Endothelial cell of umbilical vein (primary cell): ENCODE measurements around the gene WDR43. TPM values are rescaled to one million over a fixed set of nuclear protein-coding genes. Genes with fewer than 3 reads are reported as not detected.

ENCODE experiments used
- BruUV-seq: library from RNA; stranded (reverse); fragments of 400-500 nt; replicated peaks from 2 replicates; lab custom pipeline; 2021; lab: Mats Ljungman, UMichigan
- CTCF ChIA-PET: fragments of 300-600, 350-600 bp; sonication (Branson Sonifier 250); formaldehyde crosslinking; loops from one replicate; lab custom pipeline; 2021; ENCODE audit warnings: antibody characterized with exemption, inconsistent platforms; lab: Charles Lee
- POLR2A ChIA-PET: fragments of 300-600, 350-600 bp; sonication (Branson Sonifier 250); formaldehyde crosslinking; loops from one replicate; lab custom pipeline; 2021; ENCODE audit warnings: antibody characterized with exemption, inconsistent platforms; lab: Charles Lee
- DNase-seq: peaks from one replicate; pipeline ENCODE4 v3.0.0-alpha.2; 2011; ENCODE audit warnings: low read depth, low spot score
- FAIRE-seq: peaks from 2 replicates; lab custom pipeline; 2011; peaks lifted over from hg19 to GRCh38; lab: Jason Lieb, UNC
- H2AFZ ChIP-seq: 2 replicates; pipeline ENCODE4 v1.6.0; 2012; ENCODE audit warnings: low read depth, low read length, control low read depth, inconsistent platforms
- H3K27ac ChIP-seq: 2 replicates; pipeline ENCODE4 v1.5.1; 2011; ENCODE audit warnings: low read depth, mild to moderate bottlenecking, control low read depth, low read length, moderate library complexity; ENCODE audit not compliant: insufficient read depth
- H3K27me3 ChIP-seq, 2 experiments: 2 replicates each; pipeline versions ENCODE4 v1.6.0 to v1.6.1; 2011; ENCODE audit warnings: low read length in 2 of 2, mixed read lengths in 1 of 2; ENCODE audit not compliant: control insufficient read depth in 2 of 2, insufficient read depth in 2 of 2
- H3K36me3 ChIP-seq, 2 experiments: 2 replicates in 1 of 2; 3 replicates in 1 of 2; pipeline ENCODE4 v1.5.1; 2011; ENCODE audit warnings: low read length in 2 of 2, mild to moderate bottlenecking in 1 of 2, moderate library complexity in 1 of 2; ENCODE audit not compliant: control insufficient read depth in 2 of 2, insufficient read depth in 2 of 2; ENCODE audit errors: extremely low read depth in 1 of 2
- H3K4me1 ChIP-seq: 3 replicates; pipeline ENCODE4 v1.5.1; 2011; ENCODE audit warnings: mild to moderate bottlenecking, low read length; ENCODE audit not compliant: control insufficient read depth, insufficient read depth; ENCODE audit errors: extremely low read depth
- H3K4me2 ChIP-seq: 2 replicates; pipeline ENCODE4 v1.6.1; 2011; ENCODE audit warnings: low read length, control low read depth, mixed read lengths; ENCODE audit not compliant: insufficient read depth
- H3K4me3 ChIP-seq, 3 experiments: fragments of 200-600 bp in 1 of 3; sonication (generic), shearing (Covaris generic) in 1 of 3; replicated peaks in 1 of 3; 2 replicates each; pipeline ENCODE4 v1.5.1; 2011 to 2016; ENCODE audit warnings: control low read depth in 3 of 3, low read length in 3 of 3, mild to moderate bottlenecking in 2 of 3, inconsistent platforms in 1 of 3, low read depth in 1 of 3, moderate library complexity in 1 of 3; ENCODE audit not compliant: insufficient read depth in 1 of 3
- H3K79me2 ChIP-seq: 2 replicates; pipeline ENCODE4 v1.6.0; 2012; ENCODE audit warnings: low read length, inconsistent platforms; ENCODE audit not compliant: control insufficient read depth, insufficient read depth
- H3K9ac ChIP-seq: replicated peaks from 2 replicates; pipeline ENCODE3; 2011; ENCODE audit warnings: low read length, control low read depth; ENCODE audit not compliant: insufficient read depth; ENCODE audit errors: extremely low read depth
- H3K9me1 ChIP-seq: replicated peaks from 3 replicates; pipeline ENCODE4 v1.6.0; 2011; ENCODE audit warnings: mild to moderate bottlenecking, low read length; ENCODE audit not compliant: control insufficient read depth, insufficient read depth; ENCODE audit errors: extremely low read depth
- H3K9me3 ChIP-seq: replicated peaks from 2 replicates; pipeline ENCODE4 v1.5.1; 2012; ENCODE audit warnings: low read length, inconsistent platforms; ENCODE audit not compliant: control insufficient read depth, insufficient read depth
- H4K20me1 ChIP-seq: replicated peaks from 2 replicates; pipeline ENCODE3; 2011; ENCODE audit warnings: mild to moderate bottlenecking, low read length; ENCODE audit not compliant: control insufficient read depth, insufficient read depth; ENCODE audit errors: extremely low read depth
- EZH2 ChIP-seq: IDR thresholded peaks from 2 replicates; pipeline ENCODE4 v1.6.1; 2012; ENCODE audit warnings: borderline replicate concordance, low read depth, mild to moderate bottlenecking, moderate library complexity, low read length, inconsistent platforms; ENCODE audit not compliant: severe bottlenecking
- FOS ChIP-seq: IDR thresholded peaks from 2 replicates; pipeline ENCODE4 v1.6.1; 2011; ENCODE audit warnings: mild to moderate bottlenecking, low read length, moderate library complexity, borderline replicate concordance; ENCODE audit not compliant: insufficient read depth
- GATA2 ChIP-seq: IDR thresholded peaks from 2 replicates; pipeline ENCODE4 v1.7.0; 2011; ENCODE audit warnings: low read depth, mild to moderate bottlenecking, moderate library complexity, mixed read lengths, low read length; ENCODE audit not compliant: insufficient read length, insufficient read depth
- JUN ChIP-seq: IDR thresholded peaks from 2 replicates; pipeline ENCODE4 v1.6.1; 2011; ENCODE audit warnings: borderline replicate concordance, low read depth; ENCODE audit not compliant: insufficient read length, insufficient read depth
- POLR2A ChIP-seq: IDR thresholded peaks from 2 replicates; pipeline ENCODE4 v1.6.1; 2012; ENCODE audit warnings: low read depth, mild to moderate bottlenecking, control low read depth, low read length
- POLR2AphosphoS5 ChIP-seq: IDR thresholded peaks from 2 replicates; pipeline ENCODE4 v1.6.1; 2012; ENCODE audit warnings: low read depth, mild to moderate bottlenecking, control low read depth, low read length, moderate library complexity; ENCODE audit not compliant: insufficient read depth
- dilution Hi-C: fragments of 300-500 bp; cut with MboI; formaldehyde crosslinking; loops from one replicate; pipeline ENCODE4 v1.15.0; 2019; ENCODE audit warnings: low sequenced_read_pairs; ENCODE audit not compliant: extremely low pct_ligation_motif_present
- intact Hi-C: fragments of 100-400 bp; cut with micrococcal nuclease; formaldehyde crosslinking; loops from one replicate; pipeline ENCODE4 v1.10.0; 2022
- polyA plus RNA-seq, 4 experiments: library from polyadenylated mRNA; depleted of rRNA in 3 of 4; stranded (reverse) in 3 of 4; unstranded in 1 of 4; fragments of >200 nt; gene quantifications; 2 replicates each; pipeline versions ENCODE4 v1.2.1 to v1.2.3, GENCODE V29; 2011 to 2012; ENCODE audit warnings: missing spikeins in 1 of 4
- total RNA-seq: library from RNA; stranded (reverse); gene quantifications from 2 replicates; pipeline ENCODE4 v1.2.3, GENCODE V29; 2021
- TF ChIP-seq, protein P1 (sequence below), 2 donors: IDR thresholded peaks; 1 replicate in 1 of 2; 2 replicates in 1 of 2; pipeline ENCODE4 v1.5.1; 2011; ENCODE audit warnings: low read length in 2 of 2, mild to moderate bottlenecking in 2 of 2, moderate library complexity in 2 of 2, control low read depth in 1 of 2, inconsistent platforms in 1 of 2, low read depth in 1 of 2; ENCODE audit not compliant: insufficient read depth in 1 of 2; ENCODE audit errors: extremely low read depth in 1 of 2

Gene WDR43
- total and polyA plus RNA-seq, 2 donors (not counting 3 experiments of a cell fraction or from before 2014, with no cell fraction given) = 23.7 to 60.6 TPM

DNA sequence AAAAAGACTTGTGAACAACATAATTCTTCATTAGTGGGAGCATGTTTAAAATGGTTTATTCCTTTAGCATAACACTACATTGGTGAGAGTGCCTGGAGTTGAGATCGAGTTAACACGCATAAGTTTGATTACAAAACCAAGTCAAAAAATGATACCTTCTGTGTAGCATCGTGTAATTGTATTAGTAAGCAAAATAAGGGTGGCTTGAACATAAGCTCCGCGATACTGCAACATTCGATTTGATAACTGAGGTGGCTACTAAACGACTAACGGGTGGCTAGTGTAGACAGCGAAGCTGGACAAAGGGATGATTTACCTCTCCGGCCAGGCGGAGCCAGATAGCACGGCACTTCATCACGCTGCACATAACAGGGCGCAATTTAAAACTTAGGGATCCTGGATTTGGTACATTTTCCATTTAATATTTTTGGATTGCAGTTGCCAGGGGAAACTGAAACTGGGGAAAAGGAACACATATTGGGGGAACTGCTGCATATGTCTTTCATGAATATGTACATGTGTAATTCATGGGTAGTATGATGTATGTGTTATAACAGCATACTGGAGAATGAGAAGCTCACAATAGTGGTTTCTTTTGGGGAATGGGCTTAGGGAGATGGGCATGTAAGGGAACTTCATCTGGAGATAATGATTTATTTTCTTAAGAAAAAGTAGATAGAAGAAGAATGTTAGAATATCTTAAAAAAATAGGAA is 50.2 kb downstream of the WDR43 start:
- ChIA-PET CTCF (no interaction called here), POLR2A (no interaction called here)
- Histone ChIP-seq H3K27ac (no peak overlapping the region), H3K9ac (no peak overlapping the region), H4K20me1 (peaks cover 4% of the 10 kb centered on the region), H3K9me3 (no peaks in the 10 kb centered on the region), H2AFZ (no peak overlapping the region), H3K4me3 (no peak overlapping the region), H3K4me1 (no peaks in the 10 kb centered on the region), H3K36me3 (peaks cover 21 to 57% of the 10 kb centered on the region in 2 experiments), H3K27me3 (no peaks in the 10 kb centered on the region), H3K4me2 (no peak overlapping the region), H3K9me1 (no peaks in the 10 kb centered on the region), H3K79me2 (peaks cover 2% of the 10 kb centered on the region)
- intact Hi-C loops (no loop called here), dilution Hi-C loops (no loop called here)
- BruUV-seq = no TSS peak
- DNase-seq (no peak), FAIRE-seq (no peak)
- TF ChIP-seq POLR2AphosphoS5 (no peak), FOS (no peak), JUN (no peak), GATA2 (no peak), EZH2 (no peak), POLR2A (no peak)
- TF ChIP-seq, protein P1, sequence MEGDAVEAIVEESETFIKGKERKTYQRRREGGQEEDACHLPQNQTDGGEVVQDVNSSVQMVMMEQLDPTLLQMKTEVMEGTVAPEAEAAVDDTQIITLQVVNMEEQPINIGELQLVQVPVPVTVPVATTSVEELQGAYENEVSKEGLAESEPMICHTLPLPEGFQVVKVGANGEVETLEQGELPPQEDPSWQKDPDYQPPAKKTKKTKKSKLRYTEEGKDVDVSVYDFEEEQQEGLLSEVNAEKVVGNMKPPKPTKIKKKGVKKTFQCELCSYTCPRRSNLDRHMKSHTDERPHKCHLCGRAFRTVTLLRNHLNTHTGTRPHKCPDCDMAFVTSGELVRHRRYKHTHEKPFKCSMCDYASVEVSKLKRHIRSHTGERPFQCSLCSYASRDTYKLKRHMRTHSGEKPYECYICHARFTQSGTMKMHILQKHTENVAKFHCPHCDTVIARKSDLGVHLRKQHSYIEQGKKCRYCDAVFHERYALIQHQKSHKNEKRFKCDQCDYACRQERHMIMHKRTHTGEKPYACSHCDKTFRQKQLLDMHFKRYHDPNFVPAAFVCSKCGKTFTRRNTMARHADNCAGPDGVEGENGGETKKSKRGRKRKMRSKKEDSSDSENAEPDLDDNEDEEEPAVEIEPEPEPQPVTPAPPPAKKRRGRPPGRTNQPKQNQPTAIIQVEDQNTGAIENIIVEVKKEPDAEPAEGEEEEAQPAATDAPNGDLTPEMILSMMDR (IDR thresholded peaks at IDR 0.05; ENCODE audit: extremely low read depth in 1 of 2, insufficient read depth in 1 of 2, low read depth in 1 of 2, low read length in 2 of 2) = no peak
